Measurements from ENCODE around the gene DNAAF5. TPM values are rescaled to one million over a fixed set of nuclear protein-coding genes. Genes with fewer than 3 reads are reported as not detected.
"Not testable (repeated sequence)": the region's sequence is repeated elsewhere in the genome, so short reads cannot be mapped to it uniquely, and the experiment has no call there.

The DNAAF5 gene
- total and polyA plus RNA-seq, 2 of the 13 experiments (the other 11 are each of a cell fraction or from before 2014, with no cell fraction given): 11.9 to 21.5 TPM

DNA sequence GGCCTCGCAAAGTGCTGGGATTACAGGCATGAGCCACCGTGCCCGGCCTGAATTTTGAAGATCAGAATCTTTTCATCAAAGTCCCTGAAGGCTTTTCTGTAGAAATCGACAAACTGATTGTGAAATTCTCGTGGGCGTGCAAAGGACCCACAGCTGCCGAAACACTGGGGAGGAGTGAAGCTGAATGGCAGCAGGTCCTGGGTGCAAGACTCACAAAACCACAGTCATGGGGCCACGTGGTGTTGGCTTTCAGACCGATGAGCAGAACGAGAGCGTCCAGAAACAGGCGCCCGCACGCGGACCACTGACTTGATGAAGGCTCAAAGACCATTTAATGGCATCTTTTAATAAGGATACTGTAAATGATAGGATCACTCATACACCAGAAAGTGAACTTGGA lies 25.3 kb downstream of the DNAAF5 start (continued):
- TF ChIP-seq, protein P1, sequence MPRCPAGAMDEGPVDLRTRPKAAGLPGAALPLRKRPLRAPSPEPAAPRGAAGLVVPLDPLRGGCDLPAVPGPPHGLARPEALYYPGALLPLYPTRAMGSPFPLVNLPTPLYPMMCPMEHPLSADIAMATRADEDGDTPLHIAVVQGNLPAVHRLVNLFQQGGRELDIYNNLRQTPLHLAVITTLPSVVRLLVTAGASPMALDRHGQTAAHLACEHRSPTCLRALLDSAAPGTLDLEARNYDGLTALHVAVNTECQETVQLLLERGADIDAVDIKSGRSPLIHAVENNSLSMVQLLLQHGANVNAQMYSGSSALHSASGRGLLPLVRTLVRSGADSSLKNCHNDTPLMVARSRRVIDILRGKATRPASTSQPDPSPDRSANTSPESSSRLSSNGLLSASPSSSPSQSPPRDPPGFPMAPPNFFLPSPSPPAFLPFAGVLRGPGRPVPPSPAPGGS (CRISPR knock-in tag; IDR thresholded peaks at IDR 0.05): no peak
- TF ChIP-seq, protein P2, sequence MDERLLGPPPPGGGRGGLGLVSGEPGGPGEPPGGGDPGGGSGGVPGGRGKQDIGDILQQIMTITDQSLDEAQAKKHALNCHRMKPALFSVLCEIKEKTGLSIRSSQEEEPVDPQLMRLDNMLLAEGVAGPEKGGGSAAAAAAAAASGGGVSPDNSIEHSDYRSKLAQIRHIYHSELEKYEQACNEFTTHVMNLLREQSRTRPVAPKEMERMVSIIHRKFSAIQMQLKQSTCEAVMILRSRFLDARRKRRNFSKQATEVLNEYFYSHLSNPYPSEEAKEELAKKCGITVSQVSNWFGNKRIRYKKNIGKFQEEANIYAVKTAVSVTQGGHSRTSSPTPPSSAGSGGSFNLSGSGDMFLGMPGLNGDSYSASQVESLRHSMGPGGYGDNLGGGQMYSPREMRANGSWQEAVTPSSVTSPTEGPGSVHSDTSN (CRISPR knock-in tag; IDR thresholded peaks at IDR 0.05): no peak
- TF ChIP-seq, protein P3, sequence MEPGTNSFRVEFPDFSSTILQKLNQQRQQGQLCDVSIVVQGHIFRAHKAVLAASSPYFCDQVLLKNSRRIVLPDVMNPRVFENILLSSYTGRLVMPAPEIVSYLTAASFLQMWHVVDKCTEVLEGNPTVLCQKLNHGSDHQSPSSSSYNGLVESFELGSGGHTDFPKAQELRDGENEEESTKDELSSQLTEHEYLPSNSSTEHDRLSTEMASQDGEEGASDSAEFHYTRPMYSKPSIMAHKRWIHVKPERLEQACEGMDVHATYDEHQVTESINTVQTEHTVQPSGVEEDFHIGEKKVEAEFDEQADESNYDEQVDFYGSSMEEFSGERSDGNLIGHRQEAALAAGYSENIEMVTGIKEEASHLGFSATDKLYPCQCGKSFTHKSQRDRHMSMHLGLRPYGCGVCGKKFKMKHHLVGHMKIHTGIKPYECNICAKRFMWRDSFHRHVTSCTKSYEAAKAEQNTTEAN (CRISPR knock-in tag; conservative IDR thresholded peaks at IDR 0.05): no peak
- TF ChIP-seq TCF12 (IDR thresholded peaks at IDR 0.05) (no peak), TCF12 (CRISPR knock-in tag; IDR thresholded peaks at IDR 0.05) (no peak)
- TF ChIP-seq, protein P4, sequence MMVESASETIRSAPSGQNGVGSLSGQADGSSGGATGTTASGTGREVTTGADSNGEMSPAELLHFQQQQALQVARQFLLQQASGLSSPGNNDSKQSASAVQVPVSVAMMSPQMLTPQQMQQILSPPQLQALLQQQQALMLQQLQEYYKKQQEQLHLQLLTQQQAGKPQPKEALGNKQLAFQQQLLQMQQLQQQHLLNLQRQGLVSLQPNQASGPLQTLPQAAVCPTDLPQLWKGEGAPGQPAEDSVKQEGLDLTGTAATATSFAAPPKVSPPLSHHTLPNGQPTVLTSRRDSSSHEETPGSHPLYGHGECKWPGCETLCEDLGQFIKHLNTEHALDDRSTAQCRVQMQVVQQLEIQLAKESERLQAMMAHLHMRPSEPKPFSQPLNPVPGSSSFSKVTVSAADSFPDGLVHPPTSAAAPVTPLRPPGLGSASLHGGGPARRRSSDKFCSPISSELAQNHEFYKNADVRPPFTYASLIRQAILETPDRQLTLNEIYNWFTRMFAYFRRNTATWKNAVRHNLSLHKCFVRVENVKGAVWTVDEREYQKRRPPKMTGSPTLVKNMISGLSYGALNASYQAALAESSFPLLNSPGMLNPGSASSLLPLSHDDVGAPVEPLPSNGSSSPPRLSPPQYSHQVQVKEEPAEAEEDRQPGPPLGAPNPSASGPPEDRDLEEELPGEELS (CRISPR knock-in tag; IDR thresholded peaks at IDR 0.05): no peak

DNA sequence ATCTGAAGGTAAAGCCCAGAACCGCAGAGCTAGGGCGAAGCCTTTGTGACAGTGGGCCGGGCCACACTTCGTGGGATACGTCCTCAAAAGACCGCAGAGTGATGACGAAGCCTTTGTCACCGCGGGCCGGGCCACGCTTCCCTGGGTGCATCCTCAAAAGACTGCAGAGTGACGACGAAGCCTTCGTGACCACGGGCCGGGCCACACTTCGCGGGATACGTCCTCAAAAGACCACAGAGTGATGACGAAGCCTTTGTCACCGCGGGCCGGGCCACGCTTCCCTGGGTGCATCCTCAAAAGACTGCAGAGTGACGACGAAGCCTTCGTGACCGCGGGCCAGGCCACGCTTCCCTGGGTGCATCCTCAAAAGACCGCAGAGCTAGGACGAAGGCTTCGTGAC lies 25.8 kb downstream of the DNAAF5 start:
- DNase-seq (ENCODE audit: low spot score); H3K27ac ChIP-seq (ENCODE audit: extremely low read length, insufficient read depth, low read length); H3K9me3 ChIP-seq (ENCODE audit: low read length); H3K9ac ChIP-seq (ENCODE audit: insufficient read depth, low read depth, low read length); FAIRE-seq; H3K4me3 ChIP-seq (replicated peaks in 1 of 3; ENCODE audit: insufficient read depth in 1 of 3, low read depth in 2 of 3, low read length in 3 of 3); POLR2A ChIA-PET; H3K27me3 ChIP-seq (ENCODE audit: control insufficient read depth in 1 of 2, insufficient read depth in 2 of 2, low read length in 2 of 2); H4K20me1 ChIP-seq (ENCODE audit: insufficient read depth, low read length); ATAC-seq; BruUV-seq (replicated peaks); intact Hi-C loops (cut with micrococcal nuclease; ENCODE audit: unreplicated experiment); CTCF ChIA-PET (ENCODE audit: low intra/inter-chr PET ratio, low total read pairs); H2AFZ ChIP-seq (ENCODE audit: low read length); H3K79me2 ChIP-seq (ENCODE audit: insufficient read depth, low read length); H3K4me1 ChIP-seq (ENCODE audit: insufficient read depth, low read length); in situ Hi-C loops (cut with HindIII; ENCODE audit: extremely low pct_ligation_motif_present, low pct_unique_long_range_greater_than_20kb); H3K4me2 ChIP-seq (ENCODE audit: low read depth, low read length): not testable (repeated sequence)
- WGBS (ENCODE audit: low lambda C conversion rate): 88% methylated on average over 33 of the region's 33 CpGs
- peaks cover 23 to 71% of the 10 kb centered on the region in 2 experiments; a peak in 4 of 5 replicates for H3K36me3 ChIP-seq (replicated peaks in 1 of 2; ENCODE audit: control insufficient read depth in 1 of 2, insufficient read depth in 2 of 2, low read length in 2 of 2)

All from HepG2 (cell line).